Activated T-helper 2 cell treated with anti-CD3 and anti-CD28 coated beads, Interferon-gamma antibody, Interleukin-2, Interleukin-4, amounts not matched to agents 10 μg/mL and 5 μg/mL and 100 μg/mL, durations not matched to agents 14 hours and 24 hours and 36 hours (primary cell): Measurements from ENCODE around the gene SLCO3A1. TPM values are rescaled to one million over a fixed set of nuclear protein-coding genes. Genes with fewer than 3 reads are reported as not detected.

Experiments used
- DNase-seq: peaks from one replicate; pipeline ENCODE4 v3.0.0; 2021; ENCODE audit warnings: low spot score
- H3K27ac Mint-ChIP-seq: one replicate; pipeline ENCODE4 v1.8.0; 2021; ENCODE audit warnings: mixed read lengths
- H3K27me3 Mint-ChIP-seq: one replicate; pipeline ENCODE4 v1.8.0; 2021; ENCODE audit warnings: low read depth, mixed read lengths
- H3K36me3 Mint-ChIP-seq: one replicate; pipeline ENCODE4 v1.8.0; 2021; ENCODE audit warnings: low read depth, mixed read lengths
- H3K4me1 Mint-ChIP-seq: one replicate; pipeline ENCODE4 v1.8.0; 2021; ENCODE audit warnings: low read depth, mixed read lengths
- H3K4me3 Mint-ChIP-seq: one replicate; pipeline ENCODE4 v1.8.0; 2021; ENCODE audit warnings: low read depth, mild to moderate bottlenecking, moderate library complexity, mixed read lengths
- H3K9me3 Mint-ChIP-seq: one replicate; pipeline ENCODE4 v1.8.0; 2021; ENCODE audit warnings: mixed read lengths
- intact Hi-C: fragments of 100-400 bp; cut with micrococcal nuclease; formaldehyde crosslinking; loops from one replicate; pipeline ENCODE4 v1.15.1; 2023
- total RNA-seq: library from RNA; stranded (reverse); gene quantifications from 2 replicates; pipeline ENCODE4 v1.2.3, GENCODE V29; 2022

SLCO3A1 gene
- total RNA-seq, 1 donor from 2014 or later: 26.3 TPM

- intact Hi-C loops: no loop called here
- H3K27ac Mint-ChIP-seq: no peak overlapping the region
- no peak overlapping the region for H3K4me3 Mint-ChIP-seq
- peaks cover 32% of the 10 kb centered on the region for H3K4me1 Mint-ChIP-seq
- H3K9me3 Mint-ChIP-seq: no peaks in the 10 kb centered on the region
- H3K27me3 Mint-ChIP-seq: no peaks in the 10 kb centered on the region
- H3K36me3 Mint-ChIP-seq: peaks cover 2% of the 10 kb centered on the region
- DNase-seq: no peak
Observed at GRCh38 chr15:91922646-91923547, 69.4 kb downstream of the SLCO3A1 start.

GRCh38 chr15:91924183-91924582 is 70.7 kb downstream of the SLCO3A1 start:
- no peak overlapping the region for H3K4me3 Mint-ChIP-seq
- H3K36me3 Mint-ChIP-seq: peaks cover 2% of the 10 kb centered on the region
- intact Hi-C loops: no loop called here
- no peak overlapping the region for H3K27ac Mint-ChIP-seq
- no peak for DNase-seq
- no peaks in the 10 kb centered on the region for H3K27me3 Mint-ChIP-seq
- peaks cover 34% of the 10 kb centered on the region for H3K4me1 Mint-ChIP-seq
- no peaks in the 10 kb centered on the region for H3K9me3 Mint-ChIP-seq

GRCh38 chr15:91924837-91925495 is 71.5 kb downstream of the SLCO3A1 start:
- Mint-ChIP-seq H3K27ac (no peak overlapping the region), H3K36me3 (peaks cover 2% of the 10 kb centered on the region), H3K4me3 (no peak overlapping the region), H3K4me1 (peaks cover 34% of the 10 kb centered on the region), H3K27me3 (no peaks in the 10 kb centered on the region), H3K9me3 (no peaks in the 10 kb centered on the region)
- intact Hi-C loops: no loop called here
- no peak for DNase-seq

GRCh38 chr15:91925794-91926193 is 72.3 kb downstream of the SLCO3A1 start:
- Mint-ChIP-seq H3K27me3 (no peaks in the 10 kb centered on the region), H3K9me3 (no peaks in the 10 kb centered on the region), H3K4me1 (peaks cover 34% of the 10 kb centered on the region), H3K36me3 (peaks cover 2% of the 10 kb centered on the region), H3K27ac (no peak overlapping the region), H3K4me3 (no peak overlapping the region)
- no peak for DNase-seq
- intact Hi-C loops: no loop called here

- no peak overlapping the region for H3K27ac Mint-ChIP-seq
- no peaks in the 10 kb centered on the region for H3K9me3 Mint-ChIP-seq
- intact Hi-C loops: no loop called here
- H3K27me3 Mint-ChIP-seq: no peaks in the 10 kb centered on the region
- peaks cover 2% of the 10 kb centered on the region for H3K36me3 Mint-ChIP-seq
- H3K4me3 Mint-ChIP-seq: no peak overlapping the region
- H3K4me1 Mint-ChIP-seq: peaks cover 31% of the 10 kb centered on the region
- DNase-seq: no peak
Observed at GRCh38 chr15:91926908-91927270, 73.4 kb downstream of the SLCO3A1 start.

- Mint-ChIP-seq H3K9me3 (no peaks in the 10 kb centered on the region), H3K4me1 (peaks cover 31% of the 10 kb centered on the region), H3K36me3 (peaks cover 2% of the 10 kb centered on the region), H3K4me3 (no peak overlapping the region), H3K27ac (no peak overlapping the region), H3K27me3 (no peaks in the 10 kb centered on the region)
- intact Hi-C loops: no loop called here
- no peak for DNase-seq
Observed at GRCh38 chr15:91927585-91927984, 74.1 kb downstream of the SLCO3A1 start.

- H3K36me3 Mint-ChIP-seq: peaks cover 2% of the 10 kb centered on the region
- H3K4me1 Mint-ChIP-seq: peaks cover 31% of the 10 kb centered on the region
- no peaks in the 10 kb centered on the region for H3K9me3 Mint-ChIP-seq
- no peak overlapping the region for H3K27ac Mint-ChIP-seq
- H3K27me3 Mint-ChIP-seq: no peaks in the 10 kb centered on the region
- no peak overlapping the region for H3K4me3 Mint-ChIP-seq
- intact Hi-C loops: no loop called here
- DNase-seq: no peak
Observed at GRCh38 chr15:91928675-91929074, 75.2 kb downstream of the SLCO3A1 start.

- Mint-ChIP-seq H3K4me3 (no peak overlapping the region), H3K27me3 (no peaks in the 10 kb centered on the region), H3K4me1 (peaks cover 27% of the 10 kb centered on the region), H3K36me3 (peaks cover 2% of the 10 kb centered on the region), H3K9me3 (no peaks in the 10 kb centered on the region), H3K27ac (no peak overlapping the region)
- intact Hi-C loops: no loop called here
- DNase-seq: no peak
Observed at GRCh38 chr15:91929509-91929908, 76.0 kb downstream of the SLCO3A1 start.

GRCh38 chr15:91930092-91930491 is 76.6 kb downstream of the SLCO3A1 start:
- no peak overlapping the region for H3K27ac Mint-ChIP-seq
- intact Hi-C loops: no loop called here
- H3K9me3 Mint-ChIP-seq: no peaks in the 10 kb centered on the region
- H3K4me3 Mint-ChIP-seq: no peak overlapping the region
- no peaks in the 10 kb centered on the region for H3K27me3 Mint-ChIP-seq
- peaks cover 2% of the 10 kb centered on the region for H3K36me3 Mint-ChIP-seq
- DNase-seq: no peak
- peaks cover 24% of the 10 kb centered on the region for H3K4me1 Mint-ChIP-seq

GRCh38 chr15:91936182-91936775 is 82.8 kb downstream of the SLCO3A1 start:
- no peaks in the 10 kb centered on the region for H3K27me3 Mint-ChIP-seq
- no peak overlapping the region for H3K27ac Mint-ChIP-seq
- peaks cover 20% of the 10 kb centered on the region for H3K4me1 Mint-ChIP-seq
- no peak overlapping the region for H3K4me3 Mint-ChIP-seq
- H3K9me3 Mint-ChIP-seq: no peaks in the 10 kb centered on the region
- H3K36me3 Mint-ChIP-seq: no peaks in the 10 kb centered on the region
- intact Hi-C loops: no loop called here
- DNase-seq: no peak

- Mint-ChIP-seq H3K27me3 (no peaks in the 10 kb centered on the region), H3K36me3 (no peaks in the 10 kb centered on the region), H3K9me3 (no peaks in the 10 kb centered on the region), H3K27ac (no peak overlapping the region), H3K4me1 (peaks cover 20% of the 10 kb centered on the region), H3K4me3 (no peak overlapping the region)
- no peak for DNase-seq
- intact Hi-C loops: no loop called here
Observed at GRCh38 chr15:91936927-91937326, 83.4 kb downstream of the SLCO3A1 start.

GRCh38 chr15:91938136-91938535 is 84.6 kb downstream of the SLCO3A1 start:
- Mint-ChIP-seq H3K4me3 (no peak overlapping the region), H3K9me3 (no peaks in the 10 kb centered on the region), H3K4me1 (peaks cover 28% of the 10 kb centered on the region), H3K27me3 (no peaks in the 10 kb centered on the region), H3K27ac (no peak overlapping the region), H3K36me3 (no peaks in the 10 kb centered on the region)
- no peak for DNase-seq
- intact Hi-C loops: no loop called here

- DNase-seq: no peak
- Mint-ChIP-seq H3K36me3 (no peaks in the 10 kb centered on the region), H3K27me3 (no peaks in the 10 kb centered on the region), H3K4me3 (no peak overlapping the region), H3K27ac (no peak overlapping the region), H3K4me1 (peaks cover 36% of the 10 kb centered on the region), H3K9me3 (no peaks in the 10 kb centered on the region)
- intact Hi-C loops: no loop called here
Observed at GRCh38 chr15:91939403-91939831, 85.9 kb downstream of the SLCO3A1 start.
